ENCODE results near the gene SNX32. TPM values are rescaled to one million over a fixed set of nuclear protein-coding genes. Genes with fewer than 3 reads are reported as not detected.

SNX32 gene
- total and polyA plus RNA-seq, 2 experiments from 2014 or later = 5.9 to 13.2 TPM

DNA sequence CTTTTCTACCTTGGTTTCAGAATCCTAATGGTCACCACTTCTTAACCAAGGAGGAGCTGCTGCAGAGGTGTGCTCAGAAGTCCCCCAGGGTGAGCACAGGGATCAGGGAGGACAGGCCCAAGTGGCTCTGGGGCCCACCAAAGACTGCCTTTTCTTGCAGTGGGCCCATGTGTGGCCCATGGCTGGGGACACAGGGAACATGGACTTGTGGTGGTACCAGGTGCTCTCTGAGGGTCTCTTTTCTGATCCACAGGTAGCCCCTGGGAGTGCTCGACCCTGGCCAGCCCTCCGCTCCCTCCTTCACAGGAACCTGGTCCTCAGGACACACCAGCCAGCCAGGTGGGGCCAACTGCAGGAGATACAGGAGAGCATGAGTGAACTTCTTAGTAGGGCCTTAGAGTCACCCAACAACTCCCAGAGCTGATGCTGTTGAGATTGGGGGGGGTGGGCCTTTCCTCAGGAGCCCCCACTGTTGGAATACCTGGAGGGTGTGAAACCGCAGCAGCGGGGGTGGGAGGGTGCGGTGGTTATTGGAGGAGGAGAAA lies 28.5 kb downstream of the SNX32 start:
- no peaks in the 10 kb centered on the region for H3K27me3 ChIP-seq
- peaks cover 44% of the 10 kb centered on the region for H3K36me3 ChIP-seq
- DNase-seq (ENCODE audit: low read depth in 1 of 2, low spot score in 1 of 2) = no peak
- TF ChIP-seq, protein P1, sequence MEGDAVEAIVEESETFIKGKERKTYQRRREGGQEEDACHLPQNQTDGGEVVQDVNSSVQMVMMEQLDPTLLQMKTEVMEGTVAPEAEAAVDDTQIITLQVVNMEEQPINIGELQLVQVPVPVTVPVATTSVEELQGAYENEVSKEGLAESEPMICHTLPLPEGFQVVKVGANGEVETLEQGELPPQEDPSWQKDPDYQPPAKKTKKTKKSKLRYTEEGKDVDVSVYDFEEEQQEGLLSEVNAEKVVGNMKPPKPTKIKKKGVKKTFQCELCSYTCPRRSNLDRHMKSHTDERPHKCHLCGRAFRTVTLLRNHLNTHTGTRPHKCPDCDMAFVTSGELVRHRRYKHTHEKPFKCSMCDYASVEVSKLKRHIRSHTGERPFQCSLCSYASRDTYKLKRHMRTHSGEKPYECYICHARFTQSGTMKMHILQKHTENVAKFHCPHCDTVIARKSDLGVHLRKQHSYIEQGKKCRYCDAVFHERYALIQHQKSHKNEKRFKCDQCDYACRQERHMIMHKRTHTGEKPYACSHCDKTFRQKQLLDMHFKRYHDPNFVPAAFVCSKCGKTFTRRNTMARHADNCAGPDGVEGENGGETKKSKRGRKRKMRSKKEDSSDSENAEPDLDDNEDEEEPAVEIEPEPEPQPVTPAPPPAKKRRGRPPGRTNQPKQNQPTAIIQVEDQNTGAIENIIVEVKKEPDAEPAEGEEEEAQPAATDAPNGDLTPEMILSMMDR (IDR thresholded peaks at IDR 0.05; ENCODE audit: low read depth, low read length) = no peak
- no peak overlapping the region for H3K27ac ChIP-seq
- no peak overlapping the region for H3K4me3 ChIP-seq
- H3K4me1 ChIP-seq (ENCODE audit: low read depth) = peaks cover 2% of the 10 kb centered on the region
- no peaks in the 10 kb centered on the region for H3K9me3 ChIP-seq (ENCODE audit: low read depth)

DNA sequence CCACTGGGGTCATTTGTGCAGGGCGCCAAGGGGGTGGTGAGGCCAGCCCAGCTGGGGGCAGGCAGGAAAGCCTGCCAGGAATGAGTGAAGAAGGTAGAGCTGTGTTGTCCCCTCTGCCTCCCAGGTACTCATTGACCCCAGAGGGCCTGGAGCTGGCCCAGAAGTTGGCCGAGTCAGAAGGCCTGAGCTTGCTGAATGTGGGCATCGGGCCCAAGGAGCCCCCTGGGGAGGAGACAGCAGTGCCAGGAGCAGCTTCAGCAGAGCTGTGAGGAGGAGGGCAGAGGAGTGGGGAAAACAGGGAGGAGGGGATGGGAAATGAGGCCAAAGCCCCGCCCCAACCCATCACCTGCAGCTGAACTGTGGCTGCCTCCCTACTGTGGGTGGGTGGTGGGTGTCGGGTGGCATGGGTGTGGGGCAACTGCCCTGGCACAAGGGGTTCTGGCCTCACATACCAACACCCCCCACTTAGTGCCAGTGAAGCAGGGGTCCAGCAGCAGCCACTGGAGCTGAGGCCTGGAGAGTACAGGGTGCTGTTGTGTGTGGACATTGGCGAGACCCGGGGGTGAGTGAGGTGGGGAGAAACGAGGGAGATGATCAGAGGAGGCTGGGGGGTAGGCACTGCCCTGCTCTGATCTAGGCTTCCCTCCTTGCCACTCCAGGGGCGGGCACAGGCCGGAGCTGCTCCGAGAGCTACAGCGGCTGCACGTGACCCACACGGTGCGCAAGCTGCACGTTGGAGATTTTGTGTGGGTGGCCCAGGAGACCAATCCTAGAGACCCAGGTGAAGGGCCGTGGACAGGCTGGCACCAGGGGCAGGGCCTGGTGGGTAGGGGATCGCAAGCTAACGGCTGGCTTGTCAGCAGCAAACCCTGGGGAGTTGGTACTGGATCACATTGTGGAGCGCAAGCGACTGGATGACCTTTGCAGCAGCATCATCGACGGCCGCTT lies 29.5 kb downstream of the SNX32 start:
- H3K36me3 ChIP-seq = peaks cover 45% of the 10 kb centered on the region
- TF ChIP-seq, protein P1 (IDR thresholded peaks at IDR 0.05; ENCODE audit: low read depth, low read length) = no peak
- H3K27ac ChIP-seq = no peak overlapping the region
- no peaks in the 10 kb centered on the region for H3K9me3 ChIP-seq (ENCODE audit: low read depth)
- no peaks in the 10 kb centered on the region for H3K27me3 ChIP-seq
- H3K4me3 ChIP-seq = no peak overlapping the region
- H3K4me1 ChIP-seq (ENCODE audit: low read depth) = peaks cover 2% of the 10 kb centered on the region
- no peak for DNase-seq (ENCODE audit: low read depth in 1 of 2, low spot score in 1 of 2)

- Histone ChIP-seq H3K27ac (no peak overlapping the region), H3K36me3 (peaks cover 50% of the 10 kb centered on the region), H3K27me3 (no peaks in the 10 kb centered on the region), H3K4me1 (ENCODE audit: low read depth) (peaks cover 2% of the 10 kb centered on the region), H3K9me3 (ENCODE audit: low read depth) (no peaks in the 10 kb centered on the region), H3K4me3 (no peak overlapping the region)
- TF ChIP-seq, protein P1 (IDR thresholded peaks at IDR 0.05; ENCODE audit: low read depth, low read length) = no peak
- DNase-seq (ENCODE audit: low read depth in 1 of 2, low spot score in 1 of 2) = no peak
Measured at GRCh38 chr11:65863889-65864705, 30.3 kb downstream of the SNX32 start.

GRCh38 chr11:65864706-65865471 lies 31.1 kb downstream of the SNX32 start:
- Histone ChIP-seq H3K27ac (no peak overlapping the region), H3K36me3 (peaks cover 55% of the 10 kb centered on the region), H3K9me3 (ENCODE audit: low read depth) (no peaks in the 10 kb centered on the region), H3K4me3 (no peak overlapping the region), H3K27me3 (no peaks in the 10 kb centered on the region), H3K4me1 (ENCODE audit: low read depth) (peaks cover 1% of the 10 kb centered on the region)
- no peak for DNase-seq (ENCODE audit: low read depth in 1 of 2, low spot score in 1 of 2)
- TF ChIP-seq, protein P1 (IDR thresholded peaks at IDR 0.05; ENCODE audit: low read depth, low read length) = no peak
